HG02840 (cell line): ENCODE measurements around the gene SMCO3.

Experiments used
- ATAC-seq: cut with Tn5 transposase; IDR thresholded peaks from one replicate; pipeline ENCODE4 v1.9.1; 2021; ENCODE audit warnings: mild to moderate bottlenecking, moderate library complexity, moderate number of reproducible peaks; ENCODE audit not compliant: unreplicated experiment, low FRiP score

SMCO3 gene

GRCh38 chr12:14814014-14814413 is at the start of gene SMCO3:
TSS of gene SMCO3 (minus strand) at chr12:14814182. CDS start at chr12:14806680, 7,502 bp downstream.
- ATAC-seq: no peak

DNA sequence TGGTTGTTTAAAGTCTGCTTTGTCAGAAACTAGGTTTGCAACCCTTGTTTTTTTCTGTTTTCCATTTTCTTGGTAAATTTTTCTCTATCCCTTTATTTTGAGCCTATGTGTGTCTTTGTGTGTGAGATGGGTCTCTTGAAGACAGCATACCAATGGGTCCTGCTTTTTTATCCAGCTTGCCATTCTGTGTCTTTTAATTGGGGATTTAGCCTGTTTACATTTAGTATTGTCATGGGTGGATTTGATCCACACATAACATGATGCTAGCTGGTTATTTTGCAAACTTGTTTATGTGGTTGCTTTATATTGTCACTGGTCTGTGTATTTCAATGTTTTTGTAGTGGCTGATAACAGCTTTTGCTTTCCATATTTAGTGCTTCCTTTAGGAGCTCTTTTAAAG is 46.5 kb upstream of the SMCO3 start:
- no peak for ATAC-seq

GRCh38 chr12:14858513-14858912 is 44.5 kb upstream of the SMCO3 start:
- ATAC-seq: no peak

DNA sequence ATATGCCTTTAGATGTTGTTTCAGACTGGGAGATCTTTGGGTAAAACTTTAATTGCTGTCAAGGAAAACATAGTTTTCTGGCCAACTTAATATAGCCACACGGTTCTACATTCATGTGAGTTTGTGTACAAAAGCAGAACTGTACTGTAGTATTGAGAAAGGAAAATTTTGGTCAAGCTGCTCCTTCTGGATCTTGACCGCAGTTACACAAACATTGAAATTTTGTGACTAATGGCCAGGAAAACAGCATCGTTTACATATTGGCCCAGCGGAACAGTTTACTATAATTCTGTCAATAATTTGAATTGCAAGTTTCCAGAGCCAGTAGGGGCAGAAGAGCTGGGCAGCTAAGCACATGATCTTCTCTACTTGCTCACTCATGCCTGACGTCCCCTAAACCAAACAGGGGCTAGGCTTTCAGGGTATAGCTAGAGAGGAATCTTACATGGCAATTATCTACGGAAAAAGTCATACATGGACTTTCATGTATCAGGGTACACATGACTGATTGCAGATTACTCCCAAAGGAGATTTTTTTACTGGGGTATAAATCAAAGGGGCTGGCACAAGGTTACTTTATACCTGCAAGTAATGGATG is 40.7 kb upstream of the SMCO3 start:
- ATAC-seq: no peak

DNA sequence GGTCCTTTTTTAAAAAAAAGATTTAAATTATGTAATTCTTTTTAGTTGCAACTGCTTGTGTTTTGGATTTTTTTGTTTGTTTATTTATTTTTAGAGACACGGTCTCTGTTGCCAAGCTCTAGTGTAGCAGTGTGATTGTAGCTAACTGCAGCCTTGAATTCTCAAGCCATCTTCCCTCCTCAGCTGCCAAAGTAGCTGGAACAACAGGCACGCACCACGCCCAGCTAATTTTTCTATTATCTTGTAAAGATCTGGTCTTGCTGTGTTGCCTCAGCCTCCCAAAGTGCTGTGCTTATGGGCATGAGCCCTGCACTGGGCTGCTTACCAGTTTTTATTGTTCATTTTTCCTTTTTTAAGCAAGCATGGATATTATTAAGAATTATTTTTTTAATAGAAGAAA is 40.0 kb upstream of the SMCO3 start:
- ATAC-seq: no peak

- no peak for ATAC-seq
Measured at GRCh38 chr12:14852880-14853279, 38.9 kb upstream of the SMCO3 start.

DNA sequence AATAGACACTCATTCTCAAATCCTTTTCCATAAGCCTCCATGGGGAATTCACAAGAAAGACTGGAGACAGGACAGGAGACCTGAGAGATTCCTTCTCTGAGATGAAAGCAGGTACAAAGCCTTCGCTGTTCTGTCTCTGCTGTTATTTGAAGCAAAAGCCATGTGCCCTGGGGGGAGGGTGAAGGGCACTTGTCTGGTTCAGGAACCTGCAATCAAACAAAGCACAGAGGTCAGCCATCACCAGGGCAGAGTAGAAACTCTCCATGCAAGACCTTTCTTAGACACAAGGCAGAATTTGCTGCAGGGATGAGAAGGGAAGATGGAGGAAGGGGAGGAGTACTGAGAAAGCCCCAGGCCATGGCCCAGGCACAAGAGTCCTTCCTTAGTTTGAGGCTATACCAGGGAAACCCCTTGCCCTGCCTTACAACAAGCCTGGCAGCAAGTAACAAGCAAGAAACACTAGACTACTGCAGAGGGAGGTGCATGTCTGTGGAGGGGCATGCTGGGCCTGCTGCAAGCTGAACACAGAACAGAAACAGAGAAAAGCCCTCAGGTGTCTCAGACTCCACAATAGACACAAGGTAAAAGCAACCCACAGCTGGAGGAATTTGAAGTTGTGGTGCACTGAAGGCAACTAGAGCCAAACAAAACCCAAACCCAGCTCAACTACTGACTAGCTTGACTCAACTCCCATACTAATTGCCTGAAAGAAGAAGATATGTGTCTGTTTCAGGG is 37.1 kb upstream of the SMCO3 start:
- no peak for ATAC-seq

DNA sequence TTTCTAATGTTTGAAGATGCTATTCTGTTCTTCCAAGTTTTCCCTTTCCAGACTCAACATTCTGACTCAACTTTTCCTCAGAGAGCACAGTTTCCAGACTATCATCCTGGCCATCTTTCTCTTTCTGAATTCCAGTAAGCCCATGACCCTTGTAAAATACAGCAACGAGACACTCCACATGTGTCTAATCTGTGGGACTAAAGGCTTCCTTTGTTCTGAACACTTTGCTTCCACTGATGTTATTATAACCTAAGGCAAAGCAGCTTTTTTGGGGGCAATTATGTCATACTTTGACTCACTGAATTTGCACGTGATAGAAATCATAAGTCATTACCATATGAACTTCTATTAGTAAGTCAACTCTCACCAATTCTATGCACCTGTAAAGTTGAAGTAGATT is 35.7 kb upstream of the SMCO3 start:
- ATAC-seq: no peak

GRCh38 chr12:14846876-14847580 is 33.0 kb upstream of the SMCO3 start:
- no peak for ATAC-seq

- no peak for ATAC-seq
Measured at GRCh38 chr12:14846042-14846587, 32.1 kb upstream of the SMCO3 start.

- no peak for ATAC-seq
Measured at GRCh38 chr12:14845350-14845750, 31.4 kb upstream of the SMCO3 start.

DNA sequence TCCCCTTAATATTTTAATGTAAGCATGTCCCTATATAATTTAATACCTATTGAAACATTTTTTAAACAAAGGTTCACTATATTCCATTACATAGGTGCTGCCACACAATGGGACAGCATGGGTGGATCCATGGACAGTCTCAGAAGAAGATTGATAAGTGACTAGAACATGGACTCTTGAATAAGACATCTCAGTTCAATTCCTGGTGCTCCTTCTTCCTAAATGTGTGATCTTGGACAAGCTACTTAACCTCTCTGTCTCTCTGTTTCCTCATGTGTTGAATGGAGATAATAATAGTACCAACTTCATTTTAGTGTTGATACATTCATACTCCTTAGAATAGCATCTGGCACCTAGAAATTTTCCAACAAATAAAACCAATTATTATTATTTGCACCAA is 30.4 kb upstream of the SMCO3 start:
- no peak for ATAC-seq

GRCh38 chr12:14843425-14843887 is 29.5 kb upstream of the SMCO3 start, which contains the start of gene ART4:
TSS of gene ART4 (minus strand) at chr12:14843526. CDS start at chr12:14843113, 413 bp downstream.
- ATAC-seq: no peak

- ATAC-seq: no peak
Measured at GRCh38 chr12:14842315-14842714, 28.3 kb upstream of the SMCO3 start.

DNA sequence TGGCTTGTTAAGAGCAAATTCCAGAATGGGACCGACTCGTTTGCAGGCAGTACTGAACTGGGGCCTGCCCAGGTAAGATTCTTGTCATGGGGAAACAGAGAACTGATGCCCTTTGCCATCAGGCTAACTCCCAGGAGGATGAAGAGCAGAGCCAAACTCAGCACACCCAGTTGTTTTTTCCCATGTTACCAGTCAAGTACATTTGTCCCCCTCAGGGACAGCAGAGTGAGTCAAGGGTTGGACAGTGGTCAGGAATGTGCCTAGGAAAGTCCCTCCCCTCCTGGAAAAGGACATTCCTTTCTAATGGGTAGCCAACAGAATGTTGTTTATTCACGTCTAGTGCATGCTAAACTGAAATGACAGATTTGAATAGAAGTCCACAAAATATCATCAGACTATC is 27.8 kb upstream of the SMCO3 start:
- no peak for ATAC-seq

GRCh38 chr12:14840616-14841015 is 26.6 kb upstream of the SMCO3 start:
- ATAC-seq: no peak

- ATAC-seq: no peak
Measured at GRCh38 chr12:14839262-14839661, 25.3 kb upstream of the SMCO3 start.

GRCh38 chr12:14836336-14837210 is 22.6 kb upstream of the SMCO3 start:
- no peak for ATAC-seq

DNA sequence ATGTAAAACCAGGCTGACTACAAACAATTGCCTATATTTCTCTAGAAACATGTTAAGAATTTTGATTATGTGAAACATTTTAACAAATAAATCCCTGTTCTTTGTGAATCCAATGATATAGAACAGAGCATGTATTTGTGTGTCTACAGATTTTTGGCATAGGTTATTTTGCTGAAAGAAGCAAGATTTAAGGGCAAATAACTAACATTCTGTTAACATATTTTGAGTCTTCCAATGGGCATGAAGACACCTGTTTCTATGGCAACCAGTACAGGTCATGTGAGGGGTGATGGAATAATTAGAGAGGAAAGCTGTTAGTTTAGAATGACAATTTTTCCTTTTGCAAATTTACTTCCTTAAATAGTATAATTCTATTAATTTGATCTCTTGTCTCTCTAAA is 20.5 kb upstream of the SMCO3 start:
- ATAC-seq: no peak

GRCh38 chr12:14833952-14834351 is 20.0 kb upstream of the SMCO3 start:
- no peak for ATAC-seq
